GM12874 (cell line): ENCODE measurements around the gene CACNG4.

ENCODE experiments used
- TF ChIP-seq, protein P1 (sequence below): IDR thresholded peaks from 2 replicates; pipeline ENCODE4 v1.5.1; 2011; ENCODE audit warnings: low read depth, mild to moderate bottlenecking, control low read depth, low read length, moderate library complexity; ENCODE audit not compliant: insufficient read depth

Gene CACNG4

DNA sequence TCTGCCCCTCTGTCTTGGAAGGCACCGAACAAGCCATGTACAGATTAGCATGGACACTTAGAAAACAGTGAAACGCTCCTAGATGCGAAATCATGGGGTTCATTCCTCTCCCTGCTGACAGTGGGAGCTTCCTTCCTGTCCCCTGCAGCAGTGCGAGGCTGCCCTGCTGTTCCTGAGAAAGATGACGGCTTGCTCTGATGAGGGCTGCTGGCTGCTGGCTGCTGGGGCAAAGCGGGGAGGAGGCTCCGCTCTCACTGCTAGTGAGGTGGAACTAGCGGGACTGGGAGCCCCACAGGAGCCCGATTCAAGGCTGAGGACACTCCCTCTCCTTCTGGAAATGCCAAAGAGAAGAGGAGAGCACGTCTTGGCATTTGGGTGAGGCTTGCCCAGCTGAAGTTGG, 25.9 kb upstream of the CACNG4 start:
- TF ChIP-seq, protein P1, sequence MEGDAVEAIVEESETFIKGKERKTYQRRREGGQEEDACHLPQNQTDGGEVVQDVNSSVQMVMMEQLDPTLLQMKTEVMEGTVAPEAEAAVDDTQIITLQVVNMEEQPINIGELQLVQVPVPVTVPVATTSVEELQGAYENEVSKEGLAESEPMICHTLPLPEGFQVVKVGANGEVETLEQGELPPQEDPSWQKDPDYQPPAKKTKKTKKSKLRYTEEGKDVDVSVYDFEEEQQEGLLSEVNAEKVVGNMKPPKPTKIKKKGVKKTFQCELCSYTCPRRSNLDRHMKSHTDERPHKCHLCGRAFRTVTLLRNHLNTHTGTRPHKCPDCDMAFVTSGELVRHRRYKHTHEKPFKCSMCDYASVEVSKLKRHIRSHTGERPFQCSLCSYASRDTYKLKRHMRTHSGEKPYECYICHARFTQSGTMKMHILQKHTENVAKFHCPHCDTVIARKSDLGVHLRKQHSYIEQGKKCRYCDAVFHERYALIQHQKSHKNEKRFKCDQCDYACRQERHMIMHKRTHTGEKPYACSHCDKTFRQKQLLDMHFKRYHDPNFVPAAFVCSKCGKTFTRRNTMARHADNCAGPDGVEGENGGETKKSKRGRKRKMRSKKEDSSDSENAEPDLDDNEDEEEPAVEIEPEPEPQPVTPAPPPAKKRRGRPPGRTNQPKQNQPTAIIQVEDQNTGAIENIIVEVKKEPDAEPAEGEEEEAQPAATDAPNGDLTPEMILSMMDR, result no peak

DNA sequence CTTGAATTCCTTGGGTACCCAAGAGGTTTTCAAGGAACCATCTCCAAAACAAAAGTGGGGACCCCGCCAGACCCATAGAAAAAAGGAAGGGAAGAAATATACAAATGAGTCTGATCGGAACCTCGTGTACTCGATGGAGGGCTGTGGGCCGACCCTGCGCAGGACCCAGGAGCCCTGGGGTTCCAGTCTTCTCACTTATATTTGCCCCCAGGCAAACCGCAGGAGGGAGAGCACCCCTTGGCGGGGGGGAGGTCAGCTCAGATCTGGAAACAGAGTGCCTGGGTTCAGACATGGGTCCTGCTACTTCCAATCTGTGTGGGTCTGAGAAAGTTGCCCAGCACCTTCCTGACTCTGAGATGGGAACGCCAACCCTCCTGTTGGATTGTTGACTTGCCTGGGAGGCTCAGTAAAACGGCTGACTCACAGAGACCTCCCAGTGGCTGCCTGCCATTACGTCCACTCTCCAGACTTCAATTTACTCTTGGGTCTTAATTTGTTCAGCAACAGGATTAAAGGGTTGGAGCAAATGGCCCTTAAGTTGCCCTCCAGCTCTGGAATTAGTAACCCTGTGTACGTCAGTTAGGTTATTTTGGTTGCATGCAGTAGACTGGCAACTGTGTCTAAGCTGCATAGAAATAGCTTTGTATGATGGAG, 24.9 kb upstream of the CACNG4 start:
- TF ChIP-seq, protein P1, result no peak

DNA sequence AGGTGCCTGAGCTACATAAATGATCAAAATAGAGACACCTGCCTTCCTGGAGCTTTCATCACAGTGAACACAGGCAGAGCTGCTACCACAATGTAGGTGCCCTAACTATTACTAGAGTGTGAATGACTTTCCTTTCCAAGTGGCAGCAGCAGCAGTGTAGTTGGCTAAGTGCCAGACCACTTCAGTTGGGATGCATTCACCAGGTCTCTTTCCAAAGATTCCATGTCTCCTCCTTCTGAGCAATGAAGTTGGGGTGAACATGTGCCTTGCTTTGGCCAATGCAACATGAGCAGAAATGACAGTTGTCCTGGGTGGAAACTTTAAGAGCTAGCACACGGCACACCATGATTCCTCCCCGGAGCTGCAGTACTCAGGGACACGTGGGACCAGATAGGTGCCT, 23.3 kb upstream of the CACNG4 start:
- TF ChIP-seq, protein P1, result no peak

DNA sequence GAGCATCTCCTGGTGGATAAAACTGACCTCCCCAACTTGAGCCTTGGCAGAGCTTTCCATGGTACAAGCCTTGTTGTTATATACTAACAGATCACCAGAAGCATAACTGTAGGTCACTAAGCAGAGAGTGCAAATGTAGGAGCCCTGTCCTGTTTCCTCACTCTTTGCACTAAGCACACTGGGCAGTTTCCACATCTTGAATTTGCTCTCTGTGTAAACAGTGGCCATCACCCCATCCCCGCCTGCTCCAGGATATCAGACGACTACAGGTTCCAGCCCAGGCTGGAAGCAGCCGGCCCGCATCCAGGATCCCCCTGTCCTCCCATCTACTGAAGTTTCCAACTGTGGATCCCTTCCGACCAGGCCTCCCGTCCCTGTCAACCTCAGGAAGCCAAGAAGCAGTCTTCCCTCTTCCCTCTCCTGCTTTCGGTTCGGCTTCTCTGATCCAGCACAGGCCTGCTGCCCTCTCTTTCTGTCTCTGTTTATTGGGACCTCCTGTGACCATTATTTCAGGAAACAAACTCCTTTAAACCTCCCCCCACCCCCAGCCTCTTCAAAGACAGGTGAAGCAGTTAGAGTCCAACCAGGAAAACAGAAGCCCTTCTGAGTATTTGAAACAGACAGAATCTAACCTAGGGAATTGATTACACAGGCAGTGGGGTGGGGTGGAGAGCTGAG, 22.6 kb upstream of the CACNG4 start:
- TF ChIP-seq, protein P1, result no peak

DNA sequence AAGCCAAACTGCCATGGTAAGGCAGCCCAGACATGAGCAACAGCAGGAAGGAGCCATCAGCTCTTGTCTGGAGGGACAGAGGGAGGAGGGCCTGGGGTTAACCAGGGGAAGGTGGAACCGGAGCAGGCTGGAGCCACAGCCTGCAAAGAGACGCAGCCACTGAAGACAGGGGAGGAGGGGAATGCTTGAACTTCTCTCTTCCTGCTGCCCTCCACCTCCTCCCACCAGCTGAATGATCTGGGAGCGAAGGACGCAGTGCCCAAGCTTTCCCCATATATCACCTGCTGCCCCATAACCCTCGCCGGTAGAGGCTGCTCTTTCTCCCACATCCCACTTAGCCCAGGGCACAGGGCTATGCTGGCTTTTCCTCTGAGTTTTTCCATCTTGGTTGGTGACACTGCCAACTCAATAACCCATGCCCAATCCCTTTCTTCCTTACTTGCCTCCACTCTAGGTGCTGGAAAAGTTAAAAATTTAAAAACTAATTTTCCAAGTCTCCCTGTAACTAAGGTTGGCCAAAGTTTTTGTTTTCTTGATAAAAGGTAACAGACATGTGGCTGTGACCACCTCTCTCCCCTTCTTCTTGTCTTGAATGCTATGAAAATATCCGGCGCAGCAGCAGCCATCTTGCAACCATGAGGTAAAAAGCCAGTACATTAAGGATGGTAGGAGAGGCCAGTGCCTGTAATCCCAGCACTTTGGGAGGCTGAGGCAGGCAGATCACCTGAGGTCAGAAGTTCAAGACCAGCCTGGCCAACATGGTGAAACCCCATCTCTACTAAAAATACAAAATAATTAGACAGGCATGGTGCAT, 21.8 kb upstream of the CACNG4 start:
- TF ChIP-seq, protein P1, result no peak

DNA sequence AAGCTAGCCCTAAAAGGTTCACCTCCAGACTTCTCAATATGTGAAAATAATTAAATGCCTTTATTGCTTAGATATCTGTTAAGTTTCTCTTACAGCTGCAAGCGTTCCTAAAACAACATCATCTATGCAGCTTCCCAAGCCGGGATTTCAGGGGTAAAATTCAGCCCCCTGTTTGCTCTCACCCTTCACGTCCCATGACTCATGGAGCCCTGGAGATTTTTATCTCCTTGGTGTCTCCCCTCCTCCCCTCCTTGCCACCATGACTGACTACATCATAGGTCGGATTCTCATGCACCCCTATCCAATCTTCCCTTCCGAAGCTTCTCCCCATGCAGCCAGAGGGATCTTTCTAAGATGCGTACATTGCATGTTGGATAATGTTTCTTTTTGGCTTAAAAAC, 21.0 kb upstream of the CACNG4 start:
- TF ChIP-seq, protein P1, result no peak
